Endothelial cell of umbilical vein (primary cell): Measurements from ENCODE around the gene MLEC. TPM values are rescaled to one million over a fixed set of nuclear protein-coding genes. Genes with fewer than 3 reads are reported as not detected.

ENCODE experiments used
- BruUV-seq: library from RNA; stranded (reverse); fragments of 400-500 nt; replicated peaks from 2 replicates; lab custom pipeline; 2021; lab: Mats Ljungman, UMichigan
- CTCF ChIA-PET: fragments of 300-600, 350-600 bp; sonication (Branson Sonifier 250); formaldehyde crosslinking; loops from one replicate; lab custom pipeline; 2021; ENCODE audit warnings: antibody characterized with exemption, inconsistent platforms; lab: Charles Lee
- POLR2A ChIA-PET: fragments of 300-600, 350-600 bp; sonication (Branson Sonifier 250); formaldehyde crosslinking; loops from one replicate; lab custom pipeline; 2021; ENCODE audit warnings: antibody characterized with exemption, inconsistent platforms; lab: Charles Lee
- DNase-seq: peaks from one replicate; pipeline ENCODE4 v3.0.0-alpha.2; 2011; ENCODE audit warnings: low read depth, low spot score
- FAIRE-seq: peaks from 2 replicates; lab custom pipeline; 2011; peaks lifted over from hg19 to GRCh38; lab: Jason Lieb, UNC
- H2AFZ ChIP-seq: 2 replicates; pipeline ENCODE4 v1.6.0; 2012; ENCODE audit warnings: low read depth, low read length, control low read depth, inconsistent platforms
- H3K27ac ChIP-seq: 2 replicates; pipeline ENCODE4 v1.5.1; 2011; ENCODE audit warnings: low read depth, mild to moderate bottlenecking, control low read depth, low read length, moderate library complexity; ENCODE audit not compliant: insufficient read depth
- H3K27me3 ChIP-seq, 2 experiments: 2 replicates each; pipeline versions ENCODE4 v1.6.0 to v1.6.1; 2011; ENCODE audit warnings: low read length in 2 of 2, mixed read lengths in 1 of 2; ENCODE audit not compliant: control insufficient read depth in 2 of 2, insufficient read depth in 2 of 2
- H3K36me3 ChIP-seq, 2 experiments: 2 replicates in 1 of 2; 3 replicates in 1 of 2; pipeline ENCODE4 v1.5.1; 2011; ENCODE audit warnings: low read length in 2 of 2, mild to moderate bottlenecking in 1 of 2, moderate library complexity in 1 of 2; ENCODE audit not compliant: control insufficient read depth in 2 of 2, insufficient read depth in 2 of 2; ENCODE audit errors: extremely low read depth in 1 of 2
- H3K4me1 ChIP-seq: 3 replicates; pipeline ENCODE4 v1.5.1; 2011; ENCODE audit warnings: mild to moderate bottlenecking, low read length; ENCODE audit not compliant: control insufficient read depth, insufficient read depth; ENCODE audit errors: extremely low read depth
- H3K4me2 ChIP-seq: 2 replicates; pipeline ENCODE4 v1.6.1; 2011; ENCODE audit warnings: low read length, control low read depth, mixed read lengths; ENCODE audit not compliant: insufficient read depth
- H3K4me3 ChIP-seq, 3 experiments: fragments of 200-600 bp in 1 of 3; sonication (generic), shearing (Covaris generic) in 1 of 3; replicated peaks in 1 of 3; 2 replicates each; pipeline ENCODE4 v1.5.1; 2011 to 2016; ENCODE audit warnings: control low read depth in 3 of 3, low read length in 3 of 3, mild to moderate bottlenecking in 2 of 3, inconsistent platforms in 1 of 3, low read depth in 1 of 3, moderate library complexity in 1 of 3; ENCODE audit not compliant: insufficient read depth in 1 of 3
- H3K79me2 ChIP-seq: 2 replicates; pipeline ENCODE4 v1.6.0; 2012; ENCODE audit warnings: low read length, inconsistent platforms; ENCODE audit not compliant: control insufficient read depth, insufficient read depth
- H3K9ac ChIP-seq: replicated peaks from 2 replicates; pipeline ENCODE3; 2011; ENCODE audit warnings: low read length, control low read depth; ENCODE audit not compliant: insufficient read depth; ENCODE audit errors: extremely low read depth
- H3K9me1 ChIP-seq: replicated peaks from 3 replicates; pipeline ENCODE4 v1.6.0; 2011; ENCODE audit warnings: mild to moderate bottlenecking, low read length; ENCODE audit not compliant: control insufficient read depth, insufficient read depth; ENCODE audit errors: extremely low read depth
- H3K9me3 ChIP-seq: replicated peaks from 2 replicates; pipeline ENCODE4 v1.5.1; 2012; ENCODE audit warnings: low read length, inconsistent platforms; ENCODE audit not compliant: control insufficient read depth, insufficient read depth
- H4K20me1 ChIP-seq: replicated peaks from 2 replicates; pipeline ENCODE3; 2011; ENCODE audit warnings: mild to moderate bottlenecking, low read length; ENCODE audit not compliant: control insufficient read depth, insufficient read depth; ENCODE audit errors: extremely low read depth
- EZH2 ChIP-seq: IDR thresholded peaks from 2 replicates; pipeline ENCODE4 v1.6.1; 2012; ENCODE audit warnings: borderline replicate concordance, low read depth, mild to moderate bottlenecking, moderate library complexity, low read length, inconsistent platforms; ENCODE audit not compliant: severe bottlenecking
- FOS ChIP-seq: IDR thresholded peaks from 2 replicates; pipeline ENCODE4 v1.6.1; 2011; ENCODE audit warnings: mild to moderate bottlenecking, low read length, moderate library complexity, borderline replicate concordance; ENCODE audit not compliant: insufficient read depth
- GATA2 ChIP-seq: IDR thresholded peaks from 2 replicates; pipeline ENCODE4 v1.7.0; 2011; ENCODE audit warnings: low read depth, mild to moderate bottlenecking, moderate library complexity, mixed read lengths, low read length; ENCODE audit not compliant: insufficient read length, insufficient read depth
- JUN ChIP-seq: IDR thresholded peaks from 2 replicates; pipeline ENCODE4 v1.6.1; 2011; ENCODE audit warnings: borderline replicate concordance, low read depth; ENCODE audit not compliant: insufficient read length, insufficient read depth
- MYC ChIP-seq: IDR thresholded peaks from one replicate; pipeline ENCODE4 v1.6.1; 2011; ENCODE audit warnings: mild to moderate bottlenecking, low read depth, low read length
- POLR2A ChIP-seq: IDR thresholded peaks from 2 replicates; pipeline ENCODE4 v1.6.1; 2012; ENCODE audit warnings: low read depth, mild to moderate bottlenecking, control low read depth, low read length
- POLR2AphosphoS5 ChIP-seq: IDR thresholded peaks from 2 replicates; pipeline ENCODE4 v1.6.1; 2012; ENCODE audit warnings: low read depth, mild to moderate bottlenecking, control low read depth, low read length, moderate library complexity; ENCODE audit not compliant: insufficient read depth
- dilution Hi-C: fragments of 300-500 bp; cut with MboI; formaldehyde crosslinking; loops from one replicate; pipeline ENCODE4 v1.15.0; 2019; ENCODE audit warnings: low sequenced_read_pairs; ENCODE audit not compliant: extremely low pct_ligation_motif_present
- intact Hi-C: fragments of 100-400 bp; cut with micrococcal nuclease; formaldehyde crosslinking; loops from one replicate; pipeline ENCODE4 v1.10.0; 2022
- polyA plus RNA-seq, 4 experiments: library from polyadenylated mRNA; depleted of rRNA in 3 of 4; stranded (reverse) in 3 of 4; unstranded in 1 of 4; fragments of >200 nt; gene quantifications; 2 replicates each; pipeline versions ENCODE4 v1.2.1 to v1.2.3, GENCODE V29; 2011 to 2012; ENCODE audit warnings: missing spikeins in 1 of 4
- total RNA-seq: library from RNA; stranded (reverse); gene quantifications from 2 replicates; pipeline ENCODE4 v1.2.3, GENCODE V29; 2021
- TF ChIP-seq, protein P1 (sequence below): IDR thresholded peaks from 2 replicates; pipeline ENCODE4 v1.6.1; 2011; ENCODE audit not compliant: insufficient read depth, insufficient read length
- TF ChIP-seq, protein P2 (sequence below), 2 donors: IDR thresholded peaks; 1 replicate in 1 of 2; 2 replicates in 1 of 2; pipeline ENCODE4 v1.5.1; 2011; ENCODE audit warnings: low read length in 2 of 2, mild to moderate bottlenecking in 2 of 2, moderate library complexity in 2 of 2, control low read depth in 1 of 2, inconsistent platforms in 1 of 2, low read depth in 1 of 2; ENCODE audit not compliant: insufficient read depth in 1 of 2; ENCODE audit errors: extremely low read depth in 1 of 2

The MLEC gene
- total and polyA plus RNA-seq, 2 donors (not counting 3 experiments of a cell fraction or from before 2014, with no cell fraction given), result 28.4 to 144 TPM

DNA sequence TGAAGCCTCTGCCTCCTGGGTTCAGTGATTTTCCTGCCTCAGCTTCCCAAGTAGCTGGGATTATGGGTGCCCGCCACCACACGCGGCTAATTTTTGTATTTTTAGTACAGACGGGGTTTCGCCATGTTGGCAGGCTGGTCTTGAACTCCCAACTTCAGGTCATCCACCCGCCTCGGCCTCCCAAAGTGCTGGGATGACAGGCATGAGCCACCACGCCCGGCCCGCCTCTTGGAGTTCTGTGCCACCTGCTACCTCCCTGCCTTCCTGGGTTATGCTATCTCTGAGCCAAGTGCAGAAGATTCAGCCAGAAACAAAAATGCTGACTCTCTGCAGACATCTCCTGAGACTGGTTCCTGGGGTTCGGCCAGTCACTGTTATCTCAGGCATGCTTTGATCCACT lies 33.3 kb upstream of the MLEC start:
- BruUV-seq, result no TSS peak
- Histone ChIP-seq H2AFZ (no peak overlapping the region), H3K27ac (no peak overlapping the region), H3K9me3 (no peaks in the 10 kb centered on the region), H3K79me2 (no peaks in the 10 kb centered on the region), H3K4me2 (no peak overlapping the region), H3K9me1 (no peaks in the 10 kb centered on the region), H3K4me1 (peaks cover 10% of the 10 kb centered on the region), H3K4me3 (no peak overlapping the region), H3K9ac (no peak overlapping the region), H4K20me1 (no peaks in the 10 kb centered on the region), H3K36me3 (no peaks in the 10 kb centered on the region), H3K27me3 (peaks cover 28 to 29% of the 10 kb centered on the region in 2 experiments)
- dilution Hi-C loops (no loop called here), intact Hi-C loops (no loop called here)
- ChIA-PET CTCF (interaction anchor here (1.3 kb wide), 1 partner anchor 24 kb away, joined by 4 read pairs; no protein-coding TSS in a partner anchor), POLR2A (no interaction called here)
- DNase-seq (no peak), FAIRE-seq (no peak)
- TF ChIP-seq EZH2 (no peak), FOS (no peak), POLR2AphosphoS5 (no peak), GATA2 (no peak), JUN (no peak), POLR2A (no peak), MYC (no peak)
- TF ChIP-seq, protein P1, sequence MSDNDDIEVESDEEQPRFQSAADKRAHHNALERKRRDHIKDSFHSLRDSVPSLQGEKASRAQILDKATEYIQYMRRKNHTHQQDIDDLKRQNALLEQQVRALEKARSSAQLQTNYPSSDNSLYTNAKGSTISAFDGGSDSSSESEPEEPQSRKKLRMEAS, result no peak
- TF ChIP-seq, protein P2, sequence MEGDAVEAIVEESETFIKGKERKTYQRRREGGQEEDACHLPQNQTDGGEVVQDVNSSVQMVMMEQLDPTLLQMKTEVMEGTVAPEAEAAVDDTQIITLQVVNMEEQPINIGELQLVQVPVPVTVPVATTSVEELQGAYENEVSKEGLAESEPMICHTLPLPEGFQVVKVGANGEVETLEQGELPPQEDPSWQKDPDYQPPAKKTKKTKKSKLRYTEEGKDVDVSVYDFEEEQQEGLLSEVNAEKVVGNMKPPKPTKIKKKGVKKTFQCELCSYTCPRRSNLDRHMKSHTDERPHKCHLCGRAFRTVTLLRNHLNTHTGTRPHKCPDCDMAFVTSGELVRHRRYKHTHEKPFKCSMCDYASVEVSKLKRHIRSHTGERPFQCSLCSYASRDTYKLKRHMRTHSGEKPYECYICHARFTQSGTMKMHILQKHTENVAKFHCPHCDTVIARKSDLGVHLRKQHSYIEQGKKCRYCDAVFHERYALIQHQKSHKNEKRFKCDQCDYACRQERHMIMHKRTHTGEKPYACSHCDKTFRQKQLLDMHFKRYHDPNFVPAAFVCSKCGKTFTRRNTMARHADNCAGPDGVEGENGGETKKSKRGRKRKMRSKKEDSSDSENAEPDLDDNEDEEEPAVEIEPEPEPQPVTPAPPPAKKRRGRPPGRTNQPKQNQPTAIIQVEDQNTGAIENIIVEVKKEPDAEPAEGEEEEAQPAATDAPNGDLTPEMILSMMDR (IDR thresholded peaks at IDR 0.05; ENCODE audit: extremely low read depth in 1 of 2, insufficient read depth in 1 of 2, low read depth in 1 of 2, low read length in 2 of 2), result no peak
